Activated T-cell treated with anti-CD3 and anti-CD28 coated beads, Interleukin-2, amount 50 U/mL, for 4 hours (primary cell): ENCODE results near the gene EXOC3. TPM values are rescaled to one million over a fixed set of nuclear protein-coding genes. Genes with fewer than 3 reads are reported as not detected.
"Not testable (repeated sequence)": the region's sequence is repeated elsewhere in the genome, so short reads cannot be mapped to it uniquely, and the experiment has no call there.

Source experiments
- ATAC-seq, 2 donors: fragments of 200-7000 bp; cut with Tn5 transposase; one replicate each; pipeline ENCODE4 v1.10.0; 2021
- DNase-seq: peaks from one replicate; pipeline ENCODE4 v3.0.0-alpha.2; 2020
- H3K27me3 Mint-ChIP-seq: one replicate; pipeline ENCODE4 v1.8.0; 2021; ENCODE audit warnings: low read depth, mixed read lengths
- H3K36me3 Mint-ChIP-seq: one replicate; pipeline ENCODE4 v1.8.0; 2022; ENCODE audit warnings: mixed read lengths; ENCODE audit not compliant: insufficient read depth
- H3K4me1 Mint-ChIP-seq: one replicate; pipeline ENCODE4 v1.8.0; 2021; ENCODE audit warnings: low read depth, mixed read lengths
- H3K4me3 Mint-ChIP-seq: one replicate; pipeline ENCODE4 v1.8.0; 2021; ENCODE audit warnings: mild to moderate bottlenecking, moderate library complexity, mixed read lengths
- H3K9me3 Mint-ChIP-seq: one replicate; pipeline ENCODE4 v1.8.0; 2021; ENCODE audit warnings: mixed read lengths
- total RNA-seq, 3 donors: library from RNA; stranded (reverse); gene quantifications; one replicate each; pipeline ENCODE4 v1.2.1, GENCODE V29; 2021

EXOC3 gene
- total RNA-seq, 3 donors from 2014 or later, result 62.7 to 78.3 (median 67.2) TPM

DNA sequence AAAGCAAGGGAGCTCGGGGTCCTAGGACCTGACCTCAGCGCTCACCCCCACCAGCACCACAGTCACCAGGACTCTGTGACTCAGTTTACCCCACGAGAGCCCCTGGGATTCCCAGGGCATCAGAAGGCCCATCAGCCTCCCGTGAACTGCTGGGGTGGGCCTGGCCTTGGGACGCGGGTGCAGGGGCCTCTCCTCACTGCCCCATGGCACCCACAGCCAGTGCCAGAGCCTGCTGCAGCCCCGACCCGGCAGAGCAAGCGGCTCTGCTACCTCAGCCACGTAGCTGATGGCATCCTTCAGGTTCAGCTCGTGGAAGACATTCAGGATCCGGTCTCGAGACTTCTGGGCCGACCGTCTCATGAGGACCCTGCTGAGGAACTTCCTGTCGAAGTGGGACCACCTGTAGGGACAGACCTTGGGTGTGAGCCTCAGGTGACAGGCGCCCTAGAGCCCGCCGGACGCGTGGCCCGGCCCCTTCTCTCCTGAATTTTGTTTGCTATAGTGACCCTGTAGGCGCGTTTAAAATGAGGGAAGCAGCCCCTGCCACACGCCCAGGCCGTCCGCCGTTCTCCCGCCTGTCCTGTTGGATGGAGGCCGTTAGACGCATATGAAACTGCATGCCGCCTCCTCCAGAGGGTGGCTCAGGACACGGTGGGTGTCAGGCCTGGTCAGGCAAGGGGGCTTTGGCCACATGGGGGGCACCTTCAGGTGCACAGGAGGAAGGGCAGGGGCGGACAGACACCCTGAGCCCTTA, 36.8 kb downstream of the EXOC3 start:
- no peak for DNase-seq
- no peaks in the 10 kb centered on the region for H3K36me3 Mint-ChIP-seq
- H3K27me3 Mint-ChIP-seq, result peaks cover 20% of the 10 kb centered on the region
- no peaks in the 10 kb centered on the region for H3K4me1 Mint-ChIP-seq
- no peaks in the 10 kb centered on the region for H3K9me3 Mint-ChIP-seq
- no peak overlapping the region for H3K4me3 Mint-ChIP-seq
- ATAC-seq, result no peak

- Mint-ChIP-seq H3K4me1 (peaks cover 2% of the 10 kb centered on the region), H3K9me3 (no peaks in the 10 kb centered on the region), H3K36me3 (no peaks in the 10 kb centered on the region), H3K4me3 (no peak overlapping the region), H3K27me3 (peaks cover 14% of the 10 kb centered on the region)
- DNase-seq (no peak), ATAC-seq (no peak)
These were observed 38.4 kb downstream of the EXOC3 start for GRCh38 chr5:481347-481746.

GRCh38 chr5:482021-482420, 39.0 kb downstream of the EXOC3 start:
- H3K27me3 Mint-ChIP-seq, result peaks cover 14% of the 10 kb centered on the region
- no peaks in the 10 kb centered on the region for H3K36me3 Mint-ChIP-seq
- no peak overlapping the region for H3K4me3 Mint-ChIP-seq
- DNase-seq (no peak), ATAC-seq (no peak)
- H3K9me3 Mint-ChIP-seq, result no peaks in the 10 kb centered on the region
- peaks cover 4% of the 10 kb centered on the region for H3K4me1 Mint-ChIP-seq

GRCh38 chr5:482506-482905, 39.5 kb downstream of the EXOC3 start:
- DNase-seq (no peak), ATAC-seq (no peak)
- Mint-ChIP-seq H3K4me1 (peaks cover 4% of the 10 kb centered on the region), H3K36me3 (no peaks in the 10 kb centered on the region), H3K4me3 (no peak overlapping the region), H3K27me3 (peaks cover 13% of the 10 kb centered on the region), H3K9me3 (no peaks in the 10 kb centered on the region)

GRCh38 chr5:483011-483410, 40.0 kb downstream of the EXOC3 start:
- H3K36me3 Mint-ChIP-seq, result no peaks in the 10 kb centered on the region
- no peaks in the 10 kb centered on the region for H3K9me3 Mint-ChIP-seq
- no peak for ATAC-seq
- H3K4me3 Mint-ChIP-seq, result no peak overlapping the region
- no peak for DNase-seq
- H3K27me3 Mint-ChIP-seq, result peaks cover 10% of the 10 kb centered on the region
- peaks cover 4% of the 10 kb centered on the region for H3K4me1 Mint-ChIP-seq

DNA sequence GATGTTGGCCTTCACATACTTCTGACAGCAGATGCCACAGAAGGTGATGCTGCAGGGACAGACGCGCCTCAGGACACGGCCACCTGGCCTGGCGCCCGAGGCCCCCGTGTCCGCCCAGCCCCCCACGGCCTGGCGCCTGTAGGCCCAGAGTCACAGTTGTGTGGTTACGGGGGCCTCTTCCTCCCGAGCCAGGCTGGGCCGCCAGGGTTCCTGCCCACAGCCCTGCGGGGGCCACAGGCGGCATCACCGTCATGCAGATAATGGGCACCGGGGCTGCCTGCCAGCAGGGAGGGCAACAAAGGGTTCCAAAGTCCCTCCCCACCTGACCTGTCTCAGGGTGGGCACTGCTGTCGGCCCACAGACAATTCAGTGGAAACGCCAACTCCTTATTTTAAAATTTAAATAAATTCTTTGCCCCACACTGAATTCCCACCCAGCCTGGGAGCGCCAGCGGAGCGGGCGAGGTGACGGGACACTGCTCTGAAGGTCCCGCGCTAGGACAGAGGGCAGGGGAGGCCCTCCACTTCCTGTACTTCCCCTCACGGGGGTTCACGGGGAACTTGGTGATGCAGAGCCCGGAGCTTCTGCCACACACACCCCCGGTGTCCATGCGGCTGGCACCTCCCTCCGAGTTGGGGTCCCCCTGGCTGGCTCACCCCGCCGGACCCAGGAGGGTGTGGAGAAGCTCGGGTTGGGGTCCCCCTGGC, 40.6 kb downstream of the EXOC3 start:
- peaks cover 10% of the 10 kb centered on the region for H3K27me3 Mint-ChIP-seq
- peaks cover 4% of the 10 kb centered on the region for H3K4me1 Mint-ChIP-seq
- H3K9me3 Mint-ChIP-seq, result no peaks in the 10 kb centered on the region
- H3K4me3 Mint-ChIP-seq, result no peak overlapping the region
- no peaks in the 10 kb centered on the region for H3K36me3 Mint-ChIP-seq
- DNase-seq (no peak), ATAC-seq (peak in 1 of 2 donors; percentile 5)

- ATAC-seq (no peak), DNase-seq (no peak)
- Mint-ChIP-seq H3K4me1 (peaks cover 4% of the 10 kb centered on the region), H3K27me3 (peaks cover 8% of the 10 kb centered on the region), H3K36me3 (no peaks in the 10 kb centered on the region), H3K9me3 (no peaks in the 10 kb centered on the region), H3K4me3 (no peak overlapping the region)
These were observed 41.6 kb downstream of the EXOC3 start for GRCh38 chr5:484556-484955.

GRCh38 chr5:485113-485945, 42.4 kb downstream of the EXOC3 start:
- ATAC-seq, result no peak
- H3K9me3 Mint-ChIP-seq, result no peaks in the 10 kb centered on the region
- no peak overlapping the region for H3K4me3 Mint-ChIP-seq
- H3K36me3 Mint-ChIP-seq, result no peaks in the 10 kb centered on the region
- peaks cover 4% of the 10 kb centered on the region for H3K4me1 Mint-ChIP-seq
- peaks cover 8% of the 10 kb centered on the region for H3K27me3 Mint-ChIP-seq
- no peak for DNase-seq

GRCh38 chr5:485946-486491, 43.0 kb downstream of the EXOC3 start:
- H3K36me3 Mint-ChIP-seq, result no peaks in the 10 kb centered on the region
- ATAC-seq (peak in 1 of 2 donors; percentile 55), DNase-seq (no peak)
- H3K4me1 Mint-ChIP-seq, result peaks cover 4% of the 10 kb centered on the region
- no peak overlapping the region for H3K4me3 Mint-ChIP-seq
- peaks cover 8% of the 10 kb centered on the region for H3K27me3 Mint-ChIP-seq
- H3K9me3 Mint-ChIP-seq, result no peaks in the 10 kb centered on the region

DNA sequence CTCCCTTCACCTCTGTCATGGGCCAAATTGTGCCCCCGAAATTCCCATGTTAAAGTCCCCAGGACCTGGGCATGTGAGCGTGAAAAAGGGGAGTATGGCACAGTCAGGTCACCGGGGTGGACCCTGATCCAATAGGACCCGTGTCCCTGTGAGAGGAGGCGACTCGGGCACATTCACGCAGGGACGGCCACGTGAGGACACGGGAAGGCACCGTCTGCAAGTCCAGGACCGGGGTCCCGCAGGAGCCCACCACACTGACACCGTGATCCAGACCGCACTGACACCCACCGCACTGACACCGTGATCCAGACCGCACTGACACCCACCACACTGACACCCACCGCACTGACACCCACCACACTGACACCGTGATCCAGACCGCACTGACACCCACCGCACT, 43.6 kb downstream of the EXOC3 start:
- H3K27me3 Mint-ChIP-seq, H3K4me1 Mint-ChIP-seq, DNase-seq, H3K4me3 Mint-ChIP-seq, H3K36me3 Mint-ChIP-seq, ATAC-seq, H3K9me3 Mint-ChIP-seq: not testable (repeated sequence)

DNA sequence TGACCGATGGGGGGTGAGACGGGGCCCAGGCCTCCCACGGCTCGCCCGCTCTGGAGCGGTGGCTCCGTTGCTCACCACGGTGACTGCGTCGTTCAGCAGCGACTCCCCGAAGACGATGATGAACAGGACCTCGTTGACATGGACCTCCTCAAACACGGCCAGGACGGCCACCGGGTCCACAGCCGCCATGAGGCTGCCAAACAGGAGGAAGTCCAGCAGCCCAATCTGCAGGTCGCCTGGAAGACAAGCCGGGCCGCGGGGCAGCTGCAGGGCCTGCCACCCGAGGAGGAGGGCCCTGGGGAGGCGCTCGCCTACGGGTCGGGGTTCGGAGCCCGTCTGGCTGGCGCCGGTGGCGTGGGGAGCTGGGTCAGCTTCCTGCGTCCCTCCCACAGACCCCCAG, 45.3 kb downstream of the EXOC3 start:
- no peak overlapping the region for H3K4me3 Mint-ChIP-seq
- peaks cover 4% of the 10 kb centered on the region for H3K4me1 Mint-ChIP-seq
- no peaks in the 10 kb centered on the region for H3K9me3 Mint-ChIP-seq
- H3K36me3 Mint-ChIP-seq, result no peaks in the 10 kb centered on the region
- DNase-seq (no peak), ATAC-seq (no peak)
- peaks cover 2% of the 10 kb centered on the region for H3K27me3 Mint-ChIP-seq

- Mint-ChIP-seq H3K27me3 (peaks cover 1% of the 10 kb centered on the region), H3K9me3 (no peaks in the 10 kb centered on the region), H3K36me3 (no peaks in the 10 kb centered on the region), H3K4me1 (peaks cover 4% of the 10 kb centered on the region), H3K4me3 (no peak overlapping the region)
- DNase-seq, result no peak
- ATAC-seq, result no peak
These were observed 46.0 kb downstream of the EXOC3 start for GRCh38 chr5:488744-489688.

- Mint-ChIP-seq H3K9me3 (no peaks in the 10 kb centered on the region), H3K27me3 (peaks cover 1% of the 10 kb centered on the region), H3K4me1 (peaks cover 4% of the 10 kb centered on the region), H3K4me3 (no peak overlapping the region), H3K36me3 (no peaks in the 10 kb centered on the region)
- ATAC-seq, result no peak
- DNase-seq, result no peak
These were observed 46.7 kb downstream of the EXOC3 start for GRCh38 chr5:489689-490080.
